GF-D8 (cell line): ENCODE measurements around the gene CBL.

Experiments
- DNase-seq: peaks from one replicate; lab custom pipeline; 2025; lab: John Stamatoyannopoulos, UW

CBL gene

GRCh38 chr11:119334174-119334930 is 128.2 kb downstream of the CBL start, which contains the start of gene RNF26:
TSS of gene RNF26 (plus strand) at chr11:119334527. CDS start at chr11:119335123, 596 bp downstream.
- DNase-seq = peak; percentile 100

- DNase-seq = no peak
Measured at GRCh38 chr11:119335091-119335654, 129.0 kb downstream of the CBL start.

- DNase-seq = no peak
Measured at GRCh38 chr11:119335655-119336543, 129.8 kb downstream of the CBL start.

GRCh38 chr11:119336744-119337469 is 130.8 kb downstream of the CBL start:
- DNase-seq = no peak

GRCh38 chr11:119337581-119338317 is 131.6 kb downstream of the CBL start:
- DNase-seq = no peak

GRCh38 chr11:119338318-119338890 is 132.3 kb downstream of the CBL start:
- peak; percentile 59 for DNase-seq

GRCh38 chr11:119338965-119339588 is 132.9 kb downstream of the CBL start:
- DNase-seq = no peak

- DNase-seq = no peak
Measured at GRCh38 chr11:119339589-119340334, 133.6 kb downstream of the CBL start.

GRCh38 chr11:119340335-119341221 is 134.4 kb downstream of the CBL start, which contains the start of gene C1QTNF5:
TSS of gene C1QTNF5 (minus strand) at chr11:119340883. CDS start at chr11:119340397, 486 bp downstream.
- no peak for DNase-seq

- no peak for DNase-seq
Measured at GRCh38 chr11:119341222-119342022, 135.3 kb downstream of the CBL start.

- DNase-seq = no peak
Measured at GRCh38 chr11:119342023-119342300, 135.8 kb downstream of the CBL start.

GRCh38 chr11:119342362-119343130 is 136.4 kb downstream of the CBL start:
- no peak for DNase-seq

- DNase-seq = no peak
Measured at GRCh38 chr11:119343726-119344125, 137.6 kb downstream of the CBL start.

GRCh38 chr11:119344291-119345010 is 138.3 kb downstream of the CBL start:
- DNase-seq = no peak

- DNase-seq = no peak
Measured at GRCh38 chr11:119345685-119346084, 139.5 kb downstream of the CBL start.

GRCh38 chr11:119346605-119347004 is 140.5 kb downstream of the CBL start, which contains the start of gene MFRP:
TSS of gene MFRP (minus strand) at chr11:119346705. CDS start at chr11:119346513, 192 bp downstream.
- no peak for DNase-seq
